Progenitor cell of endocrine pancreas (in vitro differentiated cells): ENCODE results near the gene MAST2. TPM values are rescaled to one million over a fixed set of nuclear protein-coding genes. Genes with fewer than 3 reads are reported as not detected.

Experiments
- DNase-seq: peaks from one replicate; pipeline ENCODE4 v3.0.0; 2021; ENCODE audit warnings: low spot score; ENCODE audit not compliant: unreplicated experiment
- H3K27ac Mint-ChIP-seq: 2 replicates; pipeline ENCODE4 v1.8.0; 2021; ENCODE audit warnings: mild to moderate bottlenecking, moderate library complexity, mixed read lengths
- H3K27me3 Mint-ChIP-seq: 2 replicates; pipeline ENCODE4 v1.8.0; 2021; ENCODE audit warnings: mixed read lengths
- H3K36me3 Mint-ChIP-seq: 2 replicates; pipeline ENCODE4 v1.8.0; 2022; ENCODE audit warnings: mixed read lengths; ENCODE audit not compliant: insufficient read depth
- H3K4me1 Mint-ChIP-seq: 2 replicates; pipeline ENCODE4 v1.8.0; 2021; ENCODE audit warnings: low read depth, mixed read lengths
- H3K4me3 Mint-ChIP-seq: 2 replicates; pipeline ENCODE4 v1.8.0; 2021; ENCODE audit warnings: low read depth, mild to moderate bottlenecking, moderate library complexity, mixed read lengths
- H3K9me3 Mint-ChIP-seq: 2 replicates; pipeline ENCODE4 v1.8.0; 2021; ENCODE audit warnings: low read depth, mixed read lengths
- total RNA-seq: library from RNA; stranded (reverse); gene quantifications from 2 replicates; pipeline ENCODE4 v1.2.1, GENCODE V29; 2021
- TF ChIP-seq, protein P1 (sequence below): fragments of 200-600 bp; sonication (generic); IDR thresholded peaks from one replicate; pipeline ENCODE4 v1.5.0; 2021; ENCODE audit warnings: antibody characterized with exemption, mild to moderate bottlenecking; ENCODE audit not compliant: unreplicated experiment

The MAST2 gene
- total RNA-seq, 1 donor from 2014 or later, result 47.8 TPM

DNA sequence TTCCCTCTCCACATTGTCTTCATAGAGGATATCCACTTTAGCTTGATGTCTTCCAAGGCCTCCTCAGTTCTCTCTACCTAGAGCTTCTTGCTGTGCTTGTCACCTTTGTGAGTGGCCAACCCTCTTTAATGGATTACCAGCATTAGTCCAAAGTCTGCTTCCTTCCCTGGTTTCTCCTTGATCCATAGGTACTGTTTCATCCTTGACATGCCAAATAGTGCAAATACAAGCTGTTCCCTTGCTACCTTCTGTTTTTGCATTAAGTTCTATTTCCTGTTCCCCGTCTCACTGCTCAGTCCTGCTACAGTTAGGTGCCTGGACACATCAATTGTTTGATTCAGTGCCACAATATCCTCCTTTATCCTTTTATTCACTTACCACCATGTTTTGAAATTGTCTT lies 19.2 kb downstream of the MAST2 start:
- H3K4me3 Mint-ChIP-seq, result no peak overlapping the region
- H3K27me3 Mint-ChIP-seq, result no peaks in the 10 kb centered on the region
- peaks cover 8% of the 10 kb centered on the region for H3K9me3 Mint-ChIP-seq
- no peak for DNase-seq
- H3K27ac Mint-ChIP-seq, result no peak overlapping the region
- peaks cover 32% of the 10 kb centered on the region for H3K36me3 Mint-ChIP-seq
- peaks cover 10% of the 10 kb centered on the region for H3K4me1 Mint-ChIP-seq
- TF ChIP-seq, protein P1, sequence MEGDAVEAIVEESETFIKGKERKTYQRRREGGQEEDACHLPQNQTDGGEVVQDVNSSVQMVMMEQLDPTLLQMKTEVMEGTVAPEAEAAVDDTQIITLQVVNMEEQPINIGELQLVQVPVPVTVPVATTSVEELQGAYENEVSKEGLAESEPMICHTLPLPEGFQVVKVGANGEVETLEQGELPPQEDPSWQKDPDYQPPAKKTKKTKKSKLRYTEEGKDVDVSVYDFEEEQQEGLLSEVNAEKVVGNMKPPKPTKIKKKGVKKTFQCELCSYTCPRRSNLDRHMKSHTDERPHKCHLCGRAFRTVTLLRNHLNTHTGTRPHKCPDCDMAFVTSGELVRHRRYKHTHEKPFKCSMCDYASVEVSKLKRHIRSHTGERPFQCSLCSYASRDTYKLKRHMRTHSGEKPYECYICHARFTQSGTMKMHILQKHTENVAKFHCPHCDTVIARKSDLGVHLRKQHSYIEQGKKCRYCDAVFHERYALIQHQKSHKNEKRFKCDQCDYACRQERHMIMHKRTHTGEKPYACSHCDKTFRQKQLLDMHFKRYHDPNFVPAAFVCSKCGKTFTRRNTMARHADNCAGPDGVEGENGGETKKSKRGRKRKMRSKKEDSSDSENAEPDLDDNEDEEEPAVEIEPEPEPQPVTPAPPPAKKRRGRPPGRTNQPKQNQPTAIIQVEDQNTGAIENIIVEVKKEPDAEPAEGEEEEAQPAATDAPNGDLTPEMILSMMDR, result no peak

DNA sequence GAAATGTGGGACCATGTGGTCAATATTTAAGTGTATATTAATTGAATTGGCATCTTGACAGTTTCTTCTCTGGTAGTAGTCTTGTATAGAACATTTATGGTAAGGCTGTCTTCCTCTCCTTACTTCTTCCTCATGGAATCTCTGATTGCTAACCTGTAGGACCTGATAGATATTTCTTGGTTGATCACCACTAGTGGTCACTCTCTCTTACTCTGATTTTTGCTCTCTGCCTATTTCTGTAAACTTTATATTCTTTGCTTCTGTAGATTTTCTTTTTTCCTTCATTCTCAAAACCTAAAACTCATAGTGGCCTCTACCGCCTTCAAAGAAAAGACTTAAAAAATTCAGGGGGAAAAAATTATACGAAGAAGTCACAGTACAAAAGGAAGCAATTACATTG lies 21.2 kb downstream of the MAST2 start:
- DNase-seq, result no peak
- Mint-ChIP-seq H3K9me3 (peaks cover 2% of the 10 kb centered on the region), H3K36me3 (peaks cover 25% of the 10 kb centered on the region), H3K4me1 (peaks cover 10% of the 10 kb centered on the region), H3K27me3 (no peaks in the 10 kb centered on the region), H3K4me3 (no peak overlapping the region), H3K27ac (no peak overlapping the region)
- TF ChIP-seq, protein P1, result no peak

DNA sequence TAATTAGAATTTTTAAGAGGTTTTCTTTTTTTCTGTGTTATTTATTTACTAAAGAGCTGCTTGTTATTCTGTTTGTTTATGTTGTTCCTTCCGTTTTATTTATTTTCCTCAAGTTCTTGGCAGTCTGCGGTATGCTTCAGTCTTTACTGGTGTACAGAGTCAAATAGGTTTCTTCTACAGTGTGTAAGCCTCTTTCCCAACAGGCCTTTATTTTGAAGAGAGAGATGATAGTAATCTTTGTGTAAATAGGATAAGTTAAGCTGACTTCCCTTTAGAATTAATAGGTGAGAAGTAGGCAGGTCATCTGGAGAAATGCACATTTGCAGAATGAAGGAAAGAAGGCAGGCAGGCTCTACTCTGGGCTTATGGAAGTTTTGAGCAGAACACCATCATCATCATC lies 23.8 kb downstream of the MAST2 start:
- H3K4me1 Mint-ChIP-seq, result peaks cover 12% of the 10 kb centered on the region
- H3K27ac Mint-ChIP-seq, result no peak overlapping the region
- H3K36me3 Mint-ChIP-seq, result peaks cover 23% of the 10 kb centered on the region
- no peaks in the 10 kb centered on the region for H3K27me3 Mint-ChIP-seq
- no peak for DNase-seq
- no peak overlapping the region for H3K4me3 Mint-ChIP-seq
- TF ChIP-seq, protein P1, result no peak
- no peaks in the 10 kb centered on the region for H3K9me3 Mint-ChIP-seq

DNA sequence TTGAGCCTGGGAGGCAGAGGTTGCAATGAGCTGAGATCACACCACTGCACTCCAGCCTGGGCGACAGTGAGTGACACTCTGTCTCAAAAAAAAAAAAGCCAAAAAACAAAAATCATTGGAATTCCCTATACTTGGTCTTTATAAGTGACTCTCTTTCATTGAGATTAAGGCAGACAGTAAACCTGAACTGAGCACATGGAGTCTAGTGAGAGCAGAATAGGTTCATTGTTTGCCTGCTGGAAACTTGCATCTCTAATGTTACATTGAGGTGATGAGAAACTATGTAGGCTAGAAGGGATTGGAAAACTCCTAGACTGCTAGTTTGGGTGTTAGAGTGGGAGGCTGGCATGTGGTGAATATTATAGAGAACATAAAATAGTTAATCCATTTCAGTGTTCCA lies 25.4 kb downstream of the MAST2 start:
- H3K27ac Mint-ChIP-seq, result no peak overlapping the region
- no peaks in the 10 kb centered on the region for H3K27me3 Mint-ChIP-seq
- TF ChIP-seq, protein P1, result no peak
- DNase-seq, result no peak
- no peaks in the 10 kb centered on the region for H3K9me3 Mint-ChIP-seq
- peaks cover 5% of the 10 kb centered on the region for H3K4me1 Mint-ChIP-seq
- H3K36me3 Mint-ChIP-seq, result peaks cover 21% of the 10 kb centered on the region
- no peak overlapping the region for H3K4me3 Mint-ChIP-seq

DNA sequence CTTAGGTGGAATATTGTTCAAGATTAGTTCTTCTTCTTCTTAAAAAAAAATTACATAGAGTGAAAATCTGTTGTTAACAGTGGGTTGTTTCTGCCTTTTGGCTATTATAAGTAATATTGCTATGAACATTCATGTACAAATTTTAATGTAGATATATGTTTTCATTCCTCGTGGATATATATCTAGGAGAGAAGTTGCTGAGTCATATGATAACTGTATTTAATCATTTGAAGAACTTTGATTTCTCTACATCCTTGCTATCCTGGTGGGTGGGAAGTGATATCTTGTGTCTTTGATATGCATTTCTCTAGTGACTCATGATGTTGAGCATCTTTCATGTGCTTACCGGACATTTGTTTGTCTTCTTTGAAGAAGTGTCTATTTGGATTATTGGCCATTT lies 29.9 kb downstream of the MAST2 start:
- peaks cover 13% of the 10 kb centered on the region for H3K36me3 Mint-ChIP-seq
- no peaks in the 10 kb centered on the region for H3K27me3 Mint-ChIP-seq
- no peak overlapping the region for H3K27ac Mint-ChIP-seq
- H3K4me1 Mint-ChIP-seq, result peaks cover 3% of the 10 kb centered on the region
- TF ChIP-seq, protein P1, result no peak
- no peak overlapping the region for H3K4me3 Mint-ChIP-seq
- no peak for DNase-seq
- no peaks in the 10 kb centered on the region for H3K9me3 Mint-ChIP-seq
